TTC549 (cell line): Measurements from ENCODE around the gene MSH4.
"Not testable (repeated sequence)": the region's sequence is repeated elsewhere in the genome, so short reads cannot be mapped to it uniquely, and the experiment has no call there.

ENCODE experiments used
- FAIRE-seq: peaks from 2 replicates; lab custom pipeline; 2012; peaks lifted over from hg19 to GRCh38; lab: Jason Lieb, UNC

MSH4 gene

DNA sequence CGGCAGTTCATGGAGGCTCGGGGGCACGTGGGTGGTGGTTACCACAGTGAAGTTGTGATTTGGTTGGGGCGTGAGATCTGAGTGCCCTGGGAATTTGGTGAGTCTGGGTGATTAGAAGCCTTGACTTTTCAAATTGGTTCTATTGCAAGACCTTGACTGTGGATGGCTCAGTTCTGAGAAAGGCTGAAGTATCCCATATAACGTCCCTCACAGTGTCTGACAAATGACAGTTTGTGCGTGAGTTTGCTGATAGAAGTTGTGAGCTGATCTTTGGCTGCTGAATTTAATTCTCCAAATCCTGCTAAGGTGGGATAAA lies 549 bp downstream of the MSH4 start:
- no peak for FAIRE-seq

DNA sequence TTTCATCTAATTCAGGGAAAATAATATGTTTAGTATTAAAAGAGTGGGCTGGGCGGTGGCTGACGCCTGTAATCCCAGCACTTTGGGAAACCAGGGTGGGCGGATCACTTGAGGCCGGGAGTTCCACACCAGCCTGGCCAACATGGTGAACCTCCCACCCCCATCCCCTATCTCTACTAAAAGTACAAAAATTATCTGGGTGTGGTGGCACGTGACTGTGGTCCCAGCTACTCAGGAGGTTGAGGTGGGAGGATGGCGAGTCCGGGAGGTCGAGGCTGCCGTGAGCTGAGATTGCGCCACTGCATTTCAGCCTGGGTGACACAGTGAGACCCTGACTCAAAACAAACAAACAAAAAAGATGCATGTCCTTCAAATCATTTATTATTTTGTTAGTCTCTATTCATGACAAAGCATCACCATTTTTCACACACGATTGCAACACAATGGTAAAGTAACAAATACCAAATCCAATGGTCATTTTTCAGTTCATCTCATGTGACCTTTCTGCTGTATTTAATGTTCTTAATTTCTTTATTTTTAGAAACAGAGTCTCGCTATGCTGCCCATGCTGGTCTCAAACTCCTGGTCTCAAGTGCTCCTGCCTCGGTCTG lies 1.0 kb downstream of the MSH4 start:
- FAIRE-seq, result no peak

DNA sequence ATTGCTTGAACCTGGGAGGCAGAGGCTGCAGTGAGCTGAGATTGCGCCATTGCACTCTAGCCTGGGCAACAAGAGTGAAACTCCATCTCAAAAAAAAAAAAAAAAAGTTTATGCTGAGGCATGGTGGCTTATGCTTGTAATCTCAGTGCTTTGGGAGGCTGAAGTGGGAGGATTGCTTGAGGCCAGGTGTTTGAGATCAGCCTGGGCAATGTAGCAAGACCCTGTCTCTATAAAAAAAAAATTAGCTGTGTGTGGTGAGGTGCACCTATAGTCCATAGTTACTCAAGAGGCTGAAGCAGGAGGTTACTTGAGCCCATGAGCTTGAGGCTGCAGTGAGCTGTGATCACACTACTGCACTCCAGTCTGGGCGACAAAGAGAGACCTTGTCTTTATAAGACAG lies 4.8 kb downstream of the MSH4 start:
- not testable (repeated sequence) for FAIRE-seq

DNA sequence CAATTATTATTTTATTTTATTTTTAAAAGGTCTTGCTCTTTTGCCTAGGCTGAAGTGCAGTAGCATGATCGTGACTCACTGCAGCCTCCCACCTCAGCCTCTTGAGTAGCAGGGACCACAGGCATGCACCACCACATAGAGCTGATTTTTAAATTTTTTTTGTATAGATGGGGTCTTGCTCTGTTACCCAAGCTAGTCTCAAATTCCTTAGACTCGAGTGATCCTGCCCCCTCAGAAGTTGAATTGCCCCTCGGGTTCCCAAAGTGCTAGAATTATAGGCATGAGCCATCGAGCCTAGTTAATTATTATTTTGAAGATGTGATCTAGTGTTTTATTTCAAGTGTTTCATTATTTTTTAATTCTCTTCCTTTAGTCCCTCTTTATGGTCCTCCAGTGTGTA lies 12.2 kb downstream of the MSH4 start:
- no peak for FAIRE-seq

DNA sequence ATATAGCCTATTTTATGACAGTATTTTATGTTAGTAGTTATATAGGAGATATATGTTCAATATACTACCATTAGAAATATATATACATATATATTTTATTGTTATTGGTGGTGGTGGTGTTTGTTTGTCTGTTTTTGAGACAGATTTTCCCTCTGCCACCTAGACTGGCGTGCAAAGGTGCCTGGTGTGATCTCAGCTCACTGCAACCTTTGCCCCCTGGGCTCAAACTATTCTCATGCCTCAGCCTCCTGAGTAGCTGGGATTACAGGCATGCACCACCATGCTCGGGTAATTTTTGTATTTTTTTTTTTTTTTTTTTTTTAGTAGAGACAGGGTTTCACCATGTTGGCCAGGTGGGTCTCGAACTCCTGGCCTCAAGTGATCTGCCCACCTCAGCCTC lies 13.4 kb downstream of the MSH4 start:
- not testable (repeated sequence) for FAIRE-seq

DNA sequence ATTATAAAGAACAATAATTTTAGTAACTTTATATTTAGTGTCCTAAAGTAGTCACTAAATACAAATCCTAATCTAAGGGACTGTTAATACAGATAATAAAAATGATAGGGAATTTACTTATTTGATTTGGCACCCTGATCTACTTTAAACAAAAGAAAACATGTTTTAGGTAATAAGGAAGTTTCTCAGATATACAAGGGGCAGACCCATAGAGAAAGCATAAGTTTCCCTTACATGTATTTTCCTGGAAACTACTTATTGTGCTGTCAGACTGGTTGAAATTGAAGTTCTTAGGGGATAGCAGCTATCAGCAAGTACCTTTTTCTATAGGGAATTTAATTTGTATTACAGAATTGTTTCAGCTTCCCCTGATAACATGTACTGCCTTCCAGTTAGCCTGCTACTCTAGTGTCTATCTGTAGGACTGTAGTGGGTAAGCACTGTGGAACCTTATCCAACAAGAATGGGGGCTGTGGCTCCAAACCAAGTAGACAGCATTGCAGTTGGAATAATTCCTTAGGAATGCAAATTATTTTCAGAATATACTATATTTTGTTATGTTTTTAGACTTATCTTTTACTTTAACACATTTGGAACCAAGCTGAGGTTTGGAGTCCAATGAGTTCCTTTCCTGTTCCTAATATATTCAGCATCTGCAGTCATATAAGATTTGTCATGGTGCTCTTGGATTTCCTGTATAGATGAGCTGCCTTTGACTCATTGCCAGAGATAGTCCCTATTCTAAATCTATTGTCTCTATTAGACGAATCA lies 14.7 kb downstream of the MSH4 start:
- FAIRE-seq, result no peak

DNA sequence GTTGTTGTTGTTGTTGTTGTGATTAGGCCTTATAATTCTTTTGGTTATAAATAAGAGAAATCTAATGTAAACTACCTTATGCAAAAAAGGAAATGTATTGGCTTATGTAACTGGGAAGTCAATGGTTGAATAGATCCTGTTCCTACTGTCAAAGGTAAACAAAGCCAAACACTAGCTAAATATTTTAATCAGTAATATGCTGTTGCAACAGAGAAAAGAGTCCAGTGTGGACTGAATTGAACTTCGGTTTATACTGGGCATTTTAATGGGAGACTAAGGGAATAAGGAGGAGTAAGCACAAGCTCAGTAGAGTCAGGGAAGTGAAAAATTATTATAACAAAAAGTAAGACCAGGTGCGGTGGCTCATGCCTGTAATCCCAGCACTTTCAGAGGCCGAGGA lies 15.4 kb downstream of the MSH4 start:
- FAIRE-seq, result no peak

DNA sequence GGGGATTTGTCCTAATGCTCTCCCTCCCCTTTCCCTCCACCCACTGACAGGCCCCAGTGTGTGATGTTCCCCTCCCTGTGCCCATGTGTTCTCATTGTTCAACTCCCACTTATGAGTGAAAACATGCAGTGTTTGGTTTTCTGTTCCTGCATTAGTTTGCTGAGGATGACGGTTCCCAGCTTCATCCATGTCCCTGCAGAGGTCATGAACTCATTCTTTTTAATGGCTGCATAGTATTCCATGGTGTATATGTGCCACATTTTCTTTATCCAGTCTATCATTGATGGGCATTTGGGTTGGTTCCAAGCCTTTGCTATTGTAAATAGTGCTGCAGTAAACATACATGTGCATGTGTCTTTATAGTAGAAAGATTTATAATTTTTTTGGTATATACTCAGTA lies 26.9 kb downstream of the MSH4 start:
- not testable (repeated sequence) for FAIRE-seq

DNA sequence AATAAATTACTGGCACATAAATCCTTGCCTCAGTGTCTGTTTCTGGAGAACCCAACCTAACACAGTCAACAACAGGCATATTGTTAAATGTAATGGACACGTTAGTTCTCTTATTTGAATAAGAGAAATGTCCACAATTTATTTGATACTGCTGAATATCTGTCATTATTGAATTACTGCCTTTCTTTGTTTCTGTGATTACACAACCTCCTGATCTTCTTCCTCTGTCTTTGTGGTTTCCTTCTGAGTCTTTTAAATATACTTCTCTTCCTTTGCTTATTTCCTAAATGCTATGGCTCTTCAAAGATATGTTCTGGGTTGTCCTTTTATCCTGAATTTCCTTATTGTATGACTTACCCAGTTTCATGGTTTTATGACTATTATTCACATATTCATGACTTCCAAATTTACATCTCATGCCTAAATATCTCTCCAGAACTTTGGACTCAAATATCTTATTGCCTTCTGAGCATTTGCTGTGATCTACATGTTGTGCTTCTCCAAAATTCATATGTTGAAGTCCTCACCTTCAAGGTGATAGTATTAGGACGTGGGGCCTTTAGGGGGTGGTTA lies 39.9 kb downstream of the MSH4 start:
- FAIRE-seq, result no peak

DNA sequence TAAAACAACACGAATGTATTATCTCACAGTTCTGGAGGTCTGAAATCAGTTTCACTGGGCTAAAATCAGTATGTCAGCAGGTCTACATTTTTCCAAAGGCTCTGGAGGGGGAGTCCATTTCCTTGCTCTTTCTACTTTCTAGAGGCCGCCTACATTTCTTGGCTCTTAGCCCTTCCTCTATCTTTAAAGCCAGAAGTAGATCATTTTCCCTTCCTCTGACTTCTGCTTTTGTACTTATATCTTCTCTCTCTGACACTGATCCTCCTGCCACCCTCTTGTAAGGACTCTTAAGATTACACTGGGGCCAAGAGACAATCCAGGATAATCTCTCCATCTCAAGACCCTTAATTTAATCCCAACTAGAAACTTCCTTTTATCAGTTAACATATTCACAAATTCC lies 41.4 kb downstream of the MSH4 start:
- no peak for FAIRE-seq

DNA sequence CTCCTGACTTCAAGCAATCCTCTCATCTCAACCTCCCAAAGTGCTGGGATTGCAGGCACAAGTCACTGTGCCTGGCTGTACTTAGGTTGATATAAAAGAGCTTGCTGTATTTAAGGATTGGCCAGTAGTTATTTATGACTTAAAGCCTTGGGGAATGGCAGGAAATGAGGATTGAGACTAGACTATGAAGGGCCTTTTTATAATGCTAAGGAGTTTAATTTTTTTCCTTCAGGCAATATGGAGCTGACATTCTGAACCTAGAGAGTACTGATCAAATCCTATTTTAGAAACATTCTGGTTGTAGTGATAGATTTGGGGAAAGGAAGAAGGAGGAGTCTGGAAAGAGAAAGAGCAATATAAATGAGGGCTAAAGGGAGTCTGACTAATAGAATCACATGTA lies 44.7 kb downstream of the MSH4 start:
- FAIRE-seq, result no peak

DNA sequence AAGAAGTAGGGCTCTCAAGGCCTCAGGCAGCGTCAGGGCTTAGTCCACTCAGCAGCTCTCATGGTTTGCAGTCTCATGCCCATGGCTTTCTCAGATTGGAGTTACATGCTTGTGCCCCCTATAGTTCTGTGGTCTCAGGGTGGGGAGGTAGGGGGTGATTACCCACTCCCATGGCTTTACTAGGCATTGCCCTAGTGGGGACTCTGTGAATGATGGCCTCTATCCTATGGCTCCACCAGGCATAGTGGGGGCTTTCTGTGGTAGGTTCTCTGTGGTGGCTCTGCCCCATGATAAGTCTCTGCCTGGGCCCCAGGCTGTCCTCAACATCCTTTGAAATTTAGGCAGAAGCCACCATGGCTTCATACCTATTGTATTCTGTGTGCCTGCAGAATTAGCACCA lies 48.9 kb downstream of the MSH4 start:
- no peak for FAIRE-seq

DNA sequence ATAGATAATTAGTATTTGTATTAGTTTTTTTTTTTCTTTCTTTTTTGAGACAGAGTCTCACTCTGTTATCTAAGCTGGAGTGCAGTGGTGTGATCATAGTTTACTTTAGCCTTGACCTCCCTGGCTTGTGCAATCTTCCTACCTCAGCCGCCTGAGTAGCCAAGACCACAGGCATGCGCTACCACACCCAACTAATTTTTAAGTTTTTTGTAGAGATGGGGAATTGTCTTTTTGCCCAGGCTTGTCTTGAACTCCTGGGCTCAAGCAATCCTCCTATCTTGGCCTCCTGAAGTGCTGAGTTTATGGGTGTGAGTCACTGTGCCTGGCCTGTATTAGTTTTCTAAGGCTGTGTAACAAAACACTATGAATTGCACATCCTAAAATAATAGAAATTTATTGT lies 58.3 kb downstream of the MSH4 start:
- no peak for FAIRE-seq

DNA sequence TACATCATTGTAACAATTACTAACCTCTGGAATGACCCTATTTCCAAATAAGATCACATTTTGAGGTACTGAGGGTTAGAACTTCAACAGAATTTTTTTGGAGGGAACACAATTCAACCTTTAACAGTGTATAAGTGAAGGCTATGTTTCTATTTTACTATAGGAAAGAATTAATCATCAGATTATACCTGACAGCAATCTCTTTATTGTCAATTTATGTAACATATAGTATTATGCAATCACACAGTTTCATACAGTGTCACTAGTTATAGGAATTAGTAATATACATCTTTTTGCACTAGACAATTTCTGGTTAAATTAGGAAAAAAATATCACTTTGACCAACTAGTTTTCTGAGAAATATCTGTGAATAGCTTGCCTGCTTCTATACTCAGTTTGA lies 59.1 kb downstream of the MSH4 start:
- no peak for FAIRE-seq

DNA sequence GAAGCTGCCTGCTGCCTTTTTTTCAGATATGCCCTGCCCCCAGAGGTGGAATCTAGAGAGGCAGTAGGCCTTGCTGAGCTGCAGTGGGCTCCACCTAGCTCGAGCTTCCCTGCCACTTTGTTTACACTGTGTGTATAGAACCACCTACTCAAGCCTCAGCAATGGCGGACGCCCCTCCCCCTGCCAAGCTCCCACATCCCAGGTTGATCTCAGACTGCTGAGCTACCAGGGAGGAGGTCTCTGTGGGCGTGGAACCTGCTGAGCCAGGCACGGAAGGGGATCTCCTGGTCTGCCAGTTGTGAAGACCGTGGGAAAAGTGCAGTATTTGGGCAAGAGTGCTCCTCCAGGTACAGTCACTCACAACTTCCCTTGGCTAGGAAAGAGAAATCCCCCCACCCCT lies 65.1 kb downstream of the MSH4 start:
- FAIRE-seq, result no peak

DNA sequence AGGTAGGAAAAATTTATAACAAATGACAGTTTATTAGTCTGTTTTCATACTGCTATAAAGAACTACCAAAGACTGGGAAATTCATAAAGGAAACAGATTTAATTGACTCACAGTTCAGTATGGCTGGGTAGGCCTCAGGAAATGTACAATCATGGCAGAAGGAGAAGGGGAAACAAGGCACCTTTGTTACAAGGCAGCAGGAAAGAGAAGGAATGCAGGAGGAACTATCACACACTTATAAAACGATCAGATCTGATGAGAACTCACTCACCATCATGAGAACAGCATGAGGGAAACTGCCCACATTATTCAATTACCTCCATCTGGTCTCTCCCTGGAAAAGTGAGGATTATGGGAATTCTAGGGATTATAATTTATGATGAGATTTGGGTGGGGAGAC lies 74.3 kb downstream of the MSH4 start:
- FAIRE-seq, result no peak

DNA sequence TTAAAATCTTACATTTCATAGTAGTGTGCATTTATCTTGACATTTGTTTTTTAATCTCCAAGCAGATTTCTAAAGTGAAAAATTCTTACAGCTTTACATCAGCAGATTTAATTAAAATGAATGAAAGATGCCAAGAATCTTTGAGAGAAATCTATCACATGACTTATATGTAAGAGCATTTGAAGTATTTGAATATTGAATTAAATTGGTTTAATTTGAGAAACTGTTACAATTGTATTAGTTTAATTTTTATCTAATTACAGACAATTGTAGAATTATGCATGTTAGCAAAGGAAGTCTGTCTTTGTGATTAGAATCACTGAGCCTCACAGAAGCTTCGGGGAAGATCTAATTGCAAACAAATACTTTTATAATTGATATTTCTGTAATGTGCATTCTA lies 83.3 kb downstream of the MSH4 start:
- FAIRE-seq, result no peak

DNA sequence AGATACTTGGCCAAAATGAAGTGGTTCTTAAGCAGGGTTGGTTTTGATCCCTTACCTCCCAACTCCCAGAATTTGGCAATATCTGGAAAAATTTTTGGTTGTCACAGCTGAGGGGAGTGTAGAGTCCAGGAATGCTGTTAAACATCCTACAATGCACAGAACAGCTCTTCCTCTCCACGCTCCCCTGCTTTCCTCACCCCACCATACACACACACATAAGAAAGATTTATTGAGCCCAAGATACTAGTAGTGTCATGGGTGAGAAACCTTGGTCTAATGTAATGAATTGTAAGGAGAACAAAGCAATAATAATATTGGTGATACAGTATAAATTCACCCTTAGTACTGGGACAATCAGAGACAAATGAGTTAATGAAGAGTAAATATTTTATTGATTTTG lies 87.8 kb downstream of the MSH4 start:
- FAIRE-seq, result no peak

DNA sequence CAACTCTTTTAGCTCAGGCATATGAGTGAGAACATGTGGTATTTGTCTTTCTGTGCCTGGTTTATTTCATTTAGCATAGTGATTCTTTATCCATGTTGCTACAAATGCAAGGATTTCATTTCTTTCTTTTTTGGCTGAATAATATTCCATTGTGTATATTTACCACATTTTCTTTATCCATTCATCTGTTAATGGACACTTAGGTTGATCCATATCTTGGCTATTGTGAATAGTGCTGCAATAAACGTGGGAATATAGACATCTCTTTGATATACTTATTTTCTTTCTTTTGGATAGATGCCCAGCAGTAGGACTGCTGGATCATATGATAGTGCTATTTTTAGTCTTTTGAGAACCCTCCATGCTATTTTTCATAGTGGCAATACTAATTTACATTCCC lies 104.7 kb downstream of the MSH4 start:
- FAIRE-seq, result no peak

DNA sequence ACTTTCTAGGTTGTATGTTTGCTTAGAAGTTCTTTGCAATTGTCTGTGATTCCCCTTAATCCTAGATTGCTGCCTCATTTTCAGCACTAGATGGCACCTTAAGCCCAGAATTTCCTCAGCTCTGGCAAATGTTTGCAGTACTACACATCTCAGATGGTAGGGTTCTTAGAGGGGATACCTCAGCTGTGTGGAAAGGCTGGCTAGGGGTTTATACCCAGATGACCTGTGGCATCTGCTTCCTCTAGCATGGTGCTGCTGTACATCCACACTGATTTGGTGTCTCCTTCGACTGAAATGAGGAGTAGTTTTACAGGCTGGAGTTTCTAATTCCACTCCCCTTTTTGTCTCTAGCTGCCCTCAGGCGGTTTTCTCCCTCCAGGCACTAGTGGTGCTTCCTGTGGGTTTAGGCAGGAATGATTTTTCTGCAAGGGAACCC lies 112.1 kb downstream of the MSH4 start:
- FAIRE-seq, result no peak

DNA sequence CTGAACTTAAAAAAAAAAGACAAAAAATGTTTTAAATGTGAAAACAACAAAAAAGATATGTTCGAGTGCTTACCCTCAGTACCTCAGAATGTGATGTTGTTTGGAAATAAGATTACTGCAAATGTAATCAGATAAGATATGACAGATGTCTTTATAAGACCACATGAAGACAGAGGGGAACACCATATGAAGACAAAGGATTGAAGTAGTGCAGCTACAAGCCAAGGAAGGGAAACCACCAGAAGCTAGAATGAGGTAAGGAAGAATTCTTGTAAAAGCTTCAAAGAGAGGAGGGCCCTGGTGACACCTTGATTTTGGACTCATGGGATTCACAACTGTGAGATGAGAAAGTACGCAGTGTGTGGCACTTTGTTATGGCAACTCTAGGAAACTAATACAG lies 120.2 kb downstream of the MSH4 start:
- no peak for FAIRE-seq

DNA sequence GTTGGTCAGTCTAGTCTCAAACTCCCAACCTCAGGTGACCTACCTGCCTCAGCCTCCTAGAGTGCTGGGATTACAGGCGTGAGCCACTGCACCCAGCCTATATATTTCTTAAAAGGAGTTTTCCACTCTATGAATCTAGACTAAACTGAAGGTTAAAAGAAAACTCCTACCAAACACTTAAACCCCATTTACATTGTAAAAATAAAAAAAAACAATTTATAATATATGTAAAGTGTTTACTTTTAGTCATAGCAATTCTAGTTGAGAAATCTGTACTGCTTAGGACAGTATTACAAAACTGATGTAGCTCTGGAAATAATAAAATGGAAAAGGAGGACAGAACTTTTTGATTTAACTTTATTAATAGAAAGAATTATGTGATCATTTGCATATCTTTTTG lies 126.0 kb downstream of the MSH4 start:
- FAIRE-seq, result no peak

DNA sequence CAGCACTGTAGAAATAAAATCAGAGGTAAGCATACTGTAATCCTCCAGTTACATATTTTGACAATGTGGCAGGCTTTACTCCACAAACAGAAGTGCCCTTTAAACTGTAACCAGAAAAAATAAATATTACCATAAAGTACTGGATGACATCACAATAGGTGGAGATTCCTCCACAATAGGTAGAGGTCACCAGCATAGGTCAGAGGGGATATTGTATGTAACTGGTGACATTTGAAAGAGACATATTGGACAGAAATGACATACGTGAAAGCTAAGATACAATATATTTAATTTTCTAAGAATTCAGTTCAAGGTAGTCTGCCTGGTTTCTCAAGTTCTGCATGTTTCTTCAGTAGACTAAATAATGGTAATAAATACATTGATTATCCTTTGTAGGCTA lies 135.6 kb downstream of the MSH4 start, which contains the start of gene ASB17:
Gene ASB17, minus strand, starts transcription at position 101 of the 400 bp plus-strand sequence. CDS start 113 bp downstream, outside the sequence.
- no peak for FAIRE-seq

DNA sequence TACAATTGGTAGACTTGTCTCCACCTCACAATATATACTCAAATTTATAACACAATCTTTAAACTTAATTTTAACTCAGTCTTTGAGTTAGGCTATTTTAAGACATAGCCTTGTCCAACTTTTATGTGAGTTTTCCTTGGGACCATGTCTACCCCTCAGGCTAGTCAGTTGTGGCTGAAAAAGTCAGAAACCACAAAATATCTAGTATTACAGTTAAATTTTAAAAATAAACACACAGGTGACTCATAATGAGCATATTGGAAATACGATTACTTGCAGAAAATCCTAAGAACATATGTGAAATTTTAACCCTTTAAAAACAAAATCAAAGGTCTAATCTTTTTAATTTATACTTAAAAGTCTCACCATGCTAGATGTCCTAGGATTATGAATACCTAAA lies 140.4 kb downstream of the MSH4 start:
- FAIRE-seq, result no peak
